DND-41 (cell line): ENCODE measurements around the gene CES4A.

ENCODE experiments used
- CTCF ChIP-seq: IDR thresholded peaks from 2 replicates; pipeline ENCODE4 v1.5.1; 2012; ENCODE audit warnings: borderline replicate concordance, low read length, moderate library complexity, mild to moderate bottlenecking; ENCODE audit not compliant: poor library complexity, severe bottlenecking; ENCODE audit errors: extremely low read depth
- EZH2 ChIP-seq: IDR thresholded peaks from 3 replicates; pipeline ENCODE4 v1.6.1; 2012; ENCODE audit warnings: borderline replicate concordance, low read depth, mild to moderate bottlenecking, moderate library complexity, low read length, inconsistent platforms; ENCODE audit not compliant: severe bottlenecking

GRCh38 chr16:66940236-66940635, 48.2 kb upstream of the CES4A start:
- TF ChIP-seq CTCF (no peak), EZH2 (no peak)
